Measurements from ENCODE around the gene FAF1.
"Not testable (repeated sequence)": the region's sequence is repeated elsewhere in the genome, so short reads cannot be mapped to it uniquely, and the experiment has no call there.

FAF1 gene

DNA sequence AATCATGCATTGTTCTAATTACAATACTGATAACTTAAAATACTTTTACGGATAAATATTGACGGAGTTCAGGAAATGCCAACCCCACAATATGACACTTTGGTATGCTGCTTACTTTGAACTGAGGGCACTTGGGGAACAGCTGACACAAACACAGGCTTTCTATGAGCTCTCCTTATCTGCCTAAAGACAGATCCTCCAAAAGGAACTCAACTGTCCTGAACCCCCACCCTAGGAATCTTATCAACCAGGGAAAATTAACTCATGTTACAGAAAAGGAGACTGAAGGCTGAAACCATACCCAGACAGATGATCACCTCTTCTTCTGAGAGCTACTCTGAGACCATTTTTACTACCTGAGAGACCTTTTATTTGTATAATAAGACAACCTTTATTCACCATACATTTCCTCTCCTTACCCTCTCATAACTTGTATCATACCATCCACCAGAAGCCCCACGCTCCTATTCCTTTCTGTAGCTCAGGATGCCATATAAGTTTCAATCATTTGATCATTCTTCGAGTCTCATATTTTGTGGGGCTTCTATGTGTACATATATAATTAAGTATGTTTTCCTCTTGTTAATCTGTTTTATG is 239.5 kb downstream of the FAF1 start:
- no peak for DNase-seq (ENCODE audit: low spot score)
- ChIA-PET CTCF (no interaction called here), POLR2A (ENCODE audit: low non-redundant PET) (no interaction called here)
- no peak overlapping the region for H3K27ac ChIP-seq
- TF ChIP-seq, protein P1, sequence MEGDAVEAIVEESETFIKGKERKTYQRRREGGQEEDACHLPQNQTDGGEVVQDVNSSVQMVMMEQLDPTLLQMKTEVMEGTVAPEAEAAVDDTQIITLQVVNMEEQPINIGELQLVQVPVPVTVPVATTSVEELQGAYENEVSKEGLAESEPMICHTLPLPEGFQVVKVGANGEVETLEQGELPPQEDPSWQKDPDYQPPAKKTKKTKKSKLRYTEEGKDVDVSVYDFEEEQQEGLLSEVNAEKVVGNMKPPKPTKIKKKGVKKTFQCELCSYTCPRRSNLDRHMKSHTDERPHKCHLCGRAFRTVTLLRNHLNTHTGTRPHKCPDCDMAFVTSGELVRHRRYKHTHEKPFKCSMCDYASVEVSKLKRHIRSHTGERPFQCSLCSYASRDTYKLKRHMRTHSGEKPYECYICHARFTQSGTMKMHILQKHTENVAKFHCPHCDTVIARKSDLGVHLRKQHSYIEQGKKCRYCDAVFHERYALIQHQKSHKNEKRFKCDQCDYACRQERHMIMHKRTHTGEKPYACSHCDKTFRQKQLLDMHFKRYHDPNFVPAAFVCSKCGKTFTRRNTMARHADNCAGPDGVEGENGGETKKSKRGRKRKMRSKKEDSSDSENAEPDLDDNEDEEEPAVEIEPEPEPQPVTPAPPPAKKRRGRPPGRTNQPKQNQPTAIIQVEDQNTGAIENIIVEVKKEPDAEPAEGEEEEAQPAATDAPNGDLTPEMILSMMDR (conservative IDR thresholded peaks at IDR 0.05; ENCODE audit: low read depth) = no peak

DNA sequence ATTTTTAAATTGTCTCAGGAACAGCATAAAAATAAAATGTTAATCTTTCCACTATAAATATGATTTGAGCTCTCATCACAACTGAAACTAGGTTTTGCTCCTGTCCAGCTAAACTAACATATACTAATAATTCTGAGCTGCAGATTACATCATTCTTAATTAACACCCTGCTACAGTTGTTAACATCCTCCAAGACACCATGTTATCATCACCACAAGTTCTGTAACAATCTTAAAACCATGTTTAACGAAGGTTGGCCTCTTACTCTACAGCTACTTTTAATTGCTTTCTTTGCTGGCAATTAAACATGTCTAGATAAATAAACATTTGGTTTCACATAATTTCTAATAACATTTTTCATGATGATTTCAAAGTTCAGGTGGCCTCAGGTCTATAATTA is 240.9 kb downstream of the FAF1 start:
- POLR2A ChIA-PET (ENCODE audit: low non-redundant PET) = no interaction called here
- H3K27ac ChIP-seq = no peak overlapping the region
- TF ChIP-seq, protein P1 (conservative IDR thresholded peaks at IDR 0.05; ENCODE audit: low read depth) = no peak
- CTCF ChIA-PET = interaction anchor here (0.5 to 0.6 kb wide), 3 partner anchors 22 to 1282 kb away, joined by 3 to 4 read pairs (median 3); no protein-coding TSS in a partner anchor
- DNase-seq (ENCODE audit: low spot score) = no peak

DNA sequence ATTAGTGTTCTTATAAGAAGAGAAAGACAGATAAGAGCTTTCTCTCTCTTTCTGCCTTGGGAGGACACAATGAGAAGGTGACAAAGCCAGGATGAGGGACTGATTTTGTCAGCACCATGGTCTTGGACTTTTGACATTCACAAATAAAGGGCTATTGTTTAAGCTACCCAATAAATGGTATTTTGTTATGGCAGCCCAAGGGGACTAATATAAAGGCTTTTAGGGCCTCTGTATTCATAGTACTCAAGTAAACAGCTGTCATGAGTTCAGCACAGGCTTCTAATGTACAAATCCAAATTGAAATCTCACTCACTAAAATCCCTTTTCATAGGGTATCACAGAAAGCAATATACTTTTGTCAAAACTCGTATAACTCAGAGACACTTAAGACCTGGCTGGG is 242.7 kb downstream of the FAF1 start:
- TF ChIP-seq, protein P1 (conservative IDR thresholded peaks at IDR 0.05; ENCODE audit: low read depth) = no peak
- ChIA-PET POLR2A (ENCODE audit: low non-redundant PET) (no interaction called here), CTCF (interaction anchor here (1.1 kb wide), 1 partner anchor 13 kb away, joined by 5 read pairs; no protein-coding TSS in a partner anchor)
- H3K27ac ChIP-seq = no peak overlapping the region
- DNase-seq (ENCODE audit: low spot score) = no peak

DNA sequence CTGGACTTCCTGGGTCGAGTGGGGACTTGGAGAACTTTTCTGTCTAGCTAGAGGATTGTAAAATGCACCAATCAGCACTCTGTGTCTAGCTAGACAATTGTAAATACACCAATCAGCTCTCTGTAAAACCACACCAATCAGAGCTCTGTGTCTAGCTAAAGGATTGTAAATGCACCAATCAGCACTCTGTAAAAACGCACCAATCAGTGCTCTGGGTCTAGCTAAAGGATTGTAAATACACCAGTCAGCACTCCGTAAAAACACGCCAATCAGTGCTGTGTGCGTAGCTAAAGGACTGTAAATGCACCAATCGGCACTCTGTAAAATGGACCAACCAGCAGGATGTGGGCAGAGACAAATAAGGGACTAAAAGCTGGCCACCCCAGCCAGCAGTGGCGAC is 243.6 kb downstream of the FAF1 start:
- CTCF ChIA-PET = interaction anchor here (0.6 kb wide), 1 partner anchor 321 kb away, joined by 3 read pairs; no protein-coding TSS in a partner anchor

DNA sequence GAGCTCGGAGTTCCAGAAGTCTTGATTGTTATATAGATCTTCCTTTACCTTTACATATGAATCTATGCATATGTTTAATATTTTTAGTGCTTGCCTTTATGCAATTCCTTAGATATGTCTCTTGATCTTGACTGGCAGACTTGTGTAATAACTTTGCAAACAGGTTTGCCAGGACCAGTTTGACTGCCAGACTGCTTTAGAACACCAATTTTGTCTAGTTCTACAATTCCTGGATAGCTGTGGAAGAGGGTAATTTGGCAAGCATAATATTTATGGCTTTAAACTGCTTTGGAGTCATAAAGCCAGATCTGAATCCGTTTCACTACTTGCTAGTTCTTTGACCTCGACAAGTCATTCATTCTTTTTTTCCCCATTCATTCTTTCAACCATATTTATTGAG is 250.0 kb downstream of the FAF1 start:
- TF ChIP-seq, protein P1 (conservative IDR thresholded peaks at IDR 0.05; ENCODE audit: low read depth) = no peak
- DNase-seq (ENCODE audit: low spot score) = no peak
- ChIA-PET CTCF (no interaction called here), POLR2A (ENCODE audit: low non-redundant PET) (no interaction called here)
- no peak overlapping the region for H3K27ac ChIP-seq

More for the DNA sequence above, 243.6 kb downstream of the FAF1 start:
- DNase-seq (ENCODE audit: low spot score); POLR2A ChIA-PET (ENCODE audit: low non-redundant PET); H3K27ac ChIP-seq: not testable (repeated sequence)

DNA sequence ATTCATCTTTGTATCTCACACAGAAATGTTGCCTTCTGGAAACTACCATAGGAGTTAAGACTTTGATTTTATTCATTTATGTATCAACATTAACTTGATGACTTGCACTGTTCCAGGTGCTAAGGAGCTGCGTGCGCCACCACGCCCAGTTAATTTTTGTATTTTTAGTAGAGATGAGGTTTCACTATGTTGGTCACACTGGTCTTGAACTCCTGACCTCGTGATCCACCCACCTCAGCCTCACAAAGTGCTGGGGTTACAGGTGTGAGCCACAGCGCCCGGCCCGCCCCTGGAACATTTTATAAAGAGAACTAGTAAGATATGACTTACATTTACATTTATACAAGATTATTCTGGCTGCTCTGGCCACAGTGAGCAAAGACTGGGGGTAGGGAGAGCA is 252.2 kb downstream of the FAF1 start:
- ChIA-PET CTCF (no interaction called here), POLR2A (ENCODE audit: low non-redundant PET) (no interaction called here)
- no peak overlapping the region for H3K27ac ChIP-seq
- DNase-seq (ENCODE audit: low spot score) = no peak
- TF ChIP-seq, protein P1 (conservative IDR thresholded peaks at IDR 0.05; ENCODE audit: low read depth) = no peak

DNA sequence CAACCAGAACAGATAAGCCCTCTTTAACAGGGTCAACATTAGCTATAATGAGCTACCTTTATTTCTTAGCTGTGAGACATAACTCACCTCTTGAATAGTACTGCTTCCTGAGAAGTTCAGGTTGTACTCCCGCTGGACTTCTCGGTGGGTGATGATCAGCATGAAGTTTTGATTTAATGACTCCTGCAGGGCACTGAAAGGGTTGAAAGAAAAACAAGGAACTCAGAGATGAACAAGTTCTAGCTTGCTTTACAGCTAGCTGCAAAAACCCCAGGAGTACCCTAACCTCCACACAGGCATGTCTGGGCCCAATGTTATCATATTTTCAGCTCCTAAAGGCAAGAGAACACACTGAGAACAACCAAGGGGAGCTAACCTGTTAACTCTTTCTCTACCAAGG is 254.4 kb downstream of the FAF1 start:
- ChIA-PET CTCF (interaction anchor here (0.5 to 0.7 kb wide), 2 partner anchors 84 to 1437 kb away, joined by 3 to 5 read pairs; no protein-coding TSS in a partner anchor), POLR2A (ENCODE audit: low non-redundant PET) (no interaction called here)
- DNase-seq (ENCODE audit: low spot score) = peak; percentile 64

More for the DNA sequence above, 254.4 kb downstream of the FAF1 start:
- no peak overlapping the region for H3K27ac ChIP-seq
- TF ChIP-seq, protein P1 (conservative IDR thresholded peaks at IDR 0.05; ENCODE audit: low read depth) = no peak

Data from RWPE1 (cell line).